B cell (primary cell): ENCODE measurements around the gene ZNF808. TPM values are rescaled to one million over a fixed set of nuclear protein-coding genes. Genes with fewer than 3 reads are reported as not detected.
"Not testable (repeated sequence)": the region's sequence is repeated elsewhere in the genome, so short reads cannot be mapped to it uniquely, and the experiment has no call there.

ENCODE experiments used
- ATAC-seq: fragments of 200-7000 bp; cut with Tn5 transposase; one replicate; pipeline ENCODE4 v1.10.0; 2021; ENCODE audit warnings: low read depth, mild to moderate bottlenecking, moderate number of reproducible peaks, moderate library complexity
- CTCF ChIA-PET: fragments of 350-600 bp; sonication (Branson Sonifier 250); formaldehyde crosslinking; loops from one replicate; lab custom pipeline; 2021; ENCODE audit warnings: antibody characterized with exemption, inconsistent platforms; lab: Charles Lee
- POLR2A ChIA-PET: fragments of 350-600 bp; sonication (Branson Sonifier 250); formaldehyde crosslinking; loops from one replicate; lab custom pipeline; 2021; ENCODE audit warnings: antibody characterized with exemption; lab: Charles Lee
- DNase-seq: peaks from one replicate; pipeline ENCODE4 v3.0.0; 2013
- H2AFZ ChIP-seq: 2 replicates; pipeline ENCODE4 v1.6.1; 2012; ENCODE audit warnings: mild to moderate bottlenecking, low read depth, low read length; ENCODE audit not compliant: insufficient read depth, poor library complexity, severe bottlenecking
- H3K27ac ChIP-seq, 2 donors: 1 replicate in 1 of 2; 2 replicates in 1 of 2; pipeline ENCODE4 v1.5.1; 2012 to 2013; ENCODE audit warnings: low read length in 2 of 2, mild to moderate bottlenecking in 2 of 2, moderate library complexity in 1 of 2
- H3K27me3 ChIP-seq, 4 experiments: fragments of 200-600 bp in 1 of 4; sonication (generic) in 1 of 4; replicated peaks in 1 of 4; 1 replicate in 2 of 4; 2 replicates in 2 of 4; pipeline versions ENCODE4 v1.6.1 to v1.7.0; 2013 to 2016; ENCODE audit warnings: low read length in 3 of 4, mild to moderate bottlenecking in 2 of 4, mixed read lengths in 1 of 4, moderate library complexity in 1 of 4; ENCODE audit not compliant: insufficient read depth in 4 of 4, control insufficient read depth in 3 of 4; ENCODE audit errors: control extremely low read depth in 1 of 4
- H3K36me3 ChIP-seq, 2 experiments: replicated peaks in 1 of 2; 1 replicate in 1 of 2; 2 replicates in 1 of 2; pipeline versions ENCODE4 v1.6.1 to v1.7.1; 2013; ENCODE audit warnings: low read length in 1 of 2; ENCODE audit not compliant: insufficient read depth in 2 of 2, control insufficient read depth in 1 of 2; ENCODE audit errors: control extremely low read depth in 1 of 2, extremely low read depth in 1 of 2
- H3K4me1 ChIP-seq, 2 donors: fragments of 200-600 bp in 1 of 2; sonication (generic) in 1 of 2; 1 replicate in 1 of 2; 2 replicates in 1 of 2; pipeline versions ENCODE4 v1.5.1 to v1.6.1; 2013 to 2017; ENCODE audit warnings: low read length in 2 of 2; ENCODE audit not compliant: control insufficient read depth in 2 of 2, insufficient read depth in 2 of 2
- H3K4me2 ChIP-seq: replicated peaks from 2 replicates; pipeline ENCODE3; 2012; ENCODE audit warnings: mild to moderate bottlenecking, low read depth, low read length; ENCODE audit not compliant: poor library complexity, severe bottlenecking
- H3K4me3 ChIP-seq, 5 experiments: fragments of 200-600 bp in 1 of 5; sonication (generic) in 1 of 5; 1 replicate in 3 of 5; 2 replicates in 2 of 5; pipeline versions ENCODE4 v1.5.1 to v1.7.0; 2011 to 2016; ENCODE audit warnings: low read length in 4 of 5, mild to moderate bottlenecking in 4 of 5, low read depth in 2 of 5, control low read depth in 1 of 5, moderate library complexity in 1 of 5; ENCODE audit not compliant: insufficient read depth in 1 of 5; ENCODE audit errors: control extremely low read depth in 1 of 5, extremely low read depth in 1 of 5
- H3K79me2 ChIP-seq: fragments of 200-600 bp; sonication (generic); one replicate; pipeline ENCODE4 v1.6.0; 2016; ENCODE audit warnings: low read length; ENCODE audit not compliant: control insufficient read depth, insufficient read depth
- H3K9ac ChIP-seq: fragments of 200-600 bp; sonication (generic); 2 replicates; pipeline ENCODE4 v1.6.1; 2017; ENCODE audit warnings: mild to moderate bottlenecking, low read length, moderate library complexity
- H3K9me3 ChIP-seq, 3 donors: one replicate each; pipeline versions ENCODE4 v1.6.1 to v1.7.1; 2013; ENCODE audit warnings: low read length in 2 of 3; ENCODE audit not compliant: control insufficient read depth in 2 of 3, insufficient read depth in 1 of 3; ENCODE audit errors: control extremely low read depth in 1 of 3
- H4K20me1 ChIP-seq: 2 replicates; pipeline ENCODE4 v1.6.0; 2012; ENCODE audit warnings: mild to moderate bottlenecking, low read length; ENCODE audit not compliant: insufficient read depth, control insufficient read depth, poor library complexity, severe bottlenecking
- H3K27ac Mint-ChIP-seq: one replicate; pipeline ENCODE4 v1.8.0; 2021; ENCODE audit warnings: mixed read lengths
- H3K27me3 Mint-ChIP-seq: one replicate; pipeline ENCODE4 v1.8.0; 2021; ENCODE audit warnings: mixed read lengths
- H3K4me1 Mint-ChIP-seq: one replicate; pipeline ENCODE4 v1.8.0; 2021; ENCODE audit warnings: mixed read lengths
- H3K4me3 Mint-ChIP-seq: one replicate; pipeline ENCODE4 v1.8.0; 2021; ENCODE audit warnings: mixed read lengths
- H3K9me3 Mint-ChIP-seq: one replicate; pipeline ENCODE4 v1.8.0; 2022; ENCODE audit warnings: mixed read lengths; ENCODE audit not compliant: insufficient read depth
- CTCF ChIP-seq: fragments of 200-600 bp; IDR thresholded peaks from one replicate; pipeline ENCODE4 v1.8.0; 2022; ENCODE audit warnings: antibody characterized with exemption, mild to moderate bottlenecking
- EZH2 ChIP-seq: IDR thresholded peaks from 2 replicates; pipeline ENCODE4 v1.6.1; 2012; ENCODE audit warnings: borderline replicate concordance, low read depth, mild to moderate bottlenecking, moderate library complexity, low read length; ENCODE audit not compliant: insufficient read depth, poor library complexity, severe bottlenecking
- WGBS: methylation state at CpG from one replicate; pipeline ENCODE4 v1.1.5; 2013; ENCODE audit warnings: missing lambda C conversion rate; ENCODE audit not compliant: insufficient coverage; 5-methylcytosine and 5-hydroxymethylcytosine counted together
- intact Hi-C: fragments of 100-400 bp; cut with micrococcal nuclease; formaldehyde crosslinking; loops from one replicate; pipeline ENCODE4 v1.10.0; 2022
- polyA plus RNA-seq: library from polyadenylated mRNA; depleted of rRNA; stranded (reverse); fragments of >200 nt; gene quantifications from 2 replicates; pipeline ENCODE4 v1.2.3, GENCODE V29; 2012
- total RNA-seq, 2 donors: library from RNA; stranded (reverse); fragments of 120-200 nt in 1 of 2; gene quantifications; 1 replicate in 1 of 2; 2 replicates in 1 of 2; pipeline versions ENCODE4 v1.2.3 to v1.2.4, GENCODE V29; 2013 to 2022

The ZNF808 gene
- total and polyA plus RNA-seq, 2 donors (not counting 1 experiment from before 2014, with no cell fraction given) = 8.8 to 56.0 TPM

- peaks cover 4% of the 10 kb centered on the region for H3K27me3 Mint-ChIP-seq
- Histone ChIP-seq H3K36me3 (no peaks in the 10 kb centered on the region), H3K9me3 (peaks cover 1 to 64% (median 20%) of the 10 kb centered on the region in 3 donors), H3K4me2 (no peak overlapping the region), H4K20me1 (no peaks in the 10 kb centered on the region), H3K79me2 (no peaks in the 10 kb centered on the region), H3K27me3 (no peaks in the 10 kb centered on the region), H2AFZ (no peak overlapping the region), H3K9ac (no peak overlapping the region), H3K4me1 (no peaks in the 10 kb centered on the region), H3K27ac (no peak overlapping the region), H3K4me3 (no peak overlapping the region)
- no peak for TF ChIP-seq EZH2
- TF ChIP-seq CTCF = no peak
- H3K9me3 Mint-ChIP-seq = peaks cover 10% of the 10 kb centered on the region
- 61% methylated on average over 2 of the region's 2 CpGs for WGBS
- no peak overlapping the region for H3K27ac Mint-ChIP-seq
- no peak overlapping the region for H3K4me3 Mint-ChIP-seq
- CTCF ChIA-PET = no interaction called here
- POLR2A ChIA-PET = no interaction called here
- intact Hi-C loops = no loop called here
- DNase-seq (no peak), ATAC-seq (no peak)
- no peaks in the 10 kb centered on the region for H3K4me1 Mint-ChIP-seq
Measured at GRCh38 chr19:52518646-52519045, 8.8 kb upstream of the ZNF808 start.

- H3K27ac Mint-ChIP-seq, H2AFZ ChIP-seq, H3K36me3 ChIP-seq, H3K27me3 ChIP-seq, intact Hi-C loops, POLR2A ChIA-PET, H3K4me2 ChIP-seq, H3K4me1 ChIP-seq, H3K4me1 Mint-ChIP-seq, ATAC-seq, H3K9ac ChIP-seq, H3K27me3 Mint-ChIP-seq, H4K20me1 ChIP-seq, CTCF ChIA-PET, H3K27ac ChIP-seq, H3K79me2 ChIP-seq, H3K4me3 Mint-ChIP-seq, H3K9me3 Mint-ChIP-seq, H3K4me3 ChIP-seq, DNase-seq: not testable (repeated sequence)
- peaks cover 0 to 68% (median 18%) of the 10 kb centered on the region in 3 donors for H3K9me3 ChIP-seq
- WGBS = 78% methylated on average over 5 of the region's 7 CpGs
Measured at GRCh38 chr19:52519175-52519574, 8.3 kb upstream of the ZNF808 start.
